HG03378 (cell line): ENCODE results near the gene BTBD19.
A peak's percentile ranks its signal among the peaks of the same experiment; 100 is the strongest.
"Not testable (repeated sequence)": the region's sequence is repeated elsewhere in the genome, so short reads cannot be mapped to it uniquely, and the experiment has no call there.

Experiments used
- ATAC-seq: cut with Tn5 transposase; IDR thresholded peaks from one replicate; pipeline ENCODE4 v1.9.1; 2021; ENCODE audit warnings: mild to moderate bottlenecking, moderate library complexity; ENCODE audit not compliant: unreplicated experiment

Gene BTBD19

DNA sequence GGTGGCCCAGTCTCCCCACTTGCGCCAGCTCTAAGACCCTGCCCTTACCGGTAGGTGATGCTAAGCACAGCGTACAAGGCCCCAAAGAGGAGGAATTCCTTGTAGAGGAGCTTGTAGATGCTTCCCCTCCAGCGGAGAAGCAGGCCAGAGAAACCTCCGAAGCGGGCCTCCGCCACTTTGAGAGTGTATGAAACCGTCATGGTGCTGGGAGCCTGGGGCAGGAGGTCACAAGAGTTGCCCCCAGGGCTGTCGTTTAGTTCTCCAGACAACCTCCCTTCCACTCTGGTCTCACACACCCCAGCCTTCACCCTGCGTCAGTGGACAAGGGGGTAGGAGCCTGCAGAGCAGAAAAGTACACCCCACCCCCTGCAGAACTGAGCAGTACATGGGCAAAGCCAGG, 20.8 kb upstream of the BTBD19 start:
- no peak for ATAC-seq

GRCh38 chr1:44788120-44788860, 20.0 kb upstream of the BTBD19 start, which contains the start of gene BEST4:
BEST4 (minus strand) TSS chr1:44788170; CDS start chr1:44787705, 465 bp downstream.
- ATAC-seq, result no peak

DNA sequence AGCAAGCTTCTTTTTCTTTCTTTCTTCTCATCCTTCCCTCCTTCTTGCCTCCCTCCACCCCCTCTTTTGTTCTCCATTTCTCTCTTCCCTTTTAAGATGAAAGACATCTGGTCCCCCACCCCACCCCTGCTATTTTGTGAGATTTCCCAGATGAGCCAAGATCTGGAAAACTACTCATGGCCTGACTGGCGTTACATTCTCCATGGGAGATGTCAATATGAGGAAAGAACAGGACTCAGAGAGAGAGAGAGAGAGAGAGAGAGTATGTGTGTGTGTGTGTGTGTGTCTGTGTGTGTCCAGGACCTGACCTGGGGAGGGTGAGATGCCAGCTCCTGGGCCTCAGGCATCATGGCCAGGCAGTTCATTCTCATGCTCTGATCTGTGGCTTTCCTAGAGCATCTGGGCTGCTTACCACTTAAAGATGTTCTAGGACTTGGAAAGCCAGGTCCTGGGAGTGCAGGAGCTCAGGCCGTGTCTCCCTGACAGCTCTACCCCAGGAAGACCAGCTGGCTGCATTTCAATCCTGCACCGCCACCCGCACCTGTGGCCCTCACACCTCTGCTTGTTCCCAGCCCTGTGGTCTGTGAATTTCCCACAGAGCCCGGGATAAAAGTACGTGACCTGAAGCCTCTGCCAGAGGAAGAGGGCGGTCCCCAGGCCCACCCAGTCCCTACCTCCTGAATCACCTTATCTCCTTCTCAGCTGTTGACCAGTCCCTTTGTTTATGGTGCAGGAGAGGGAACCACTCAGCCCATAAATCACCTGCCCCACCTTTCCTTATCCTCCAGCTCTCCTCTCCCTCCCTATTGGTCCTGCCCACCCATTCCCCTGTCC, 17.1 kb upstream of the BTBD19 start:
- ATAC-seq, result no peak

- ATAC-seq, result no peak
Observed at GRCh38 chr1:44792736-44793502, 15.4 kb upstream of the BTBD19 start.

GRCh38 chr1:44797886-44798285, 10.4 kb upstream of the BTBD19 start:
- ATAC-seq, result not testable (repeated sequence)

GRCh38 chr1:44798481-44799365, 9.6 kb upstream of the BTBD19 start:
- ATAC-seq, result no peak

GRCh38 chr1:44799770-44800584, 8.3 kb upstream of the BTBD19 start, which contains the start of gene PLK3:
PLK3 (plus strand) TSS chr1:44800377; CDS start chr1:44800464, 87 bp downstream.
- ATAC-seq, result peak; percentile 67

DNA sequence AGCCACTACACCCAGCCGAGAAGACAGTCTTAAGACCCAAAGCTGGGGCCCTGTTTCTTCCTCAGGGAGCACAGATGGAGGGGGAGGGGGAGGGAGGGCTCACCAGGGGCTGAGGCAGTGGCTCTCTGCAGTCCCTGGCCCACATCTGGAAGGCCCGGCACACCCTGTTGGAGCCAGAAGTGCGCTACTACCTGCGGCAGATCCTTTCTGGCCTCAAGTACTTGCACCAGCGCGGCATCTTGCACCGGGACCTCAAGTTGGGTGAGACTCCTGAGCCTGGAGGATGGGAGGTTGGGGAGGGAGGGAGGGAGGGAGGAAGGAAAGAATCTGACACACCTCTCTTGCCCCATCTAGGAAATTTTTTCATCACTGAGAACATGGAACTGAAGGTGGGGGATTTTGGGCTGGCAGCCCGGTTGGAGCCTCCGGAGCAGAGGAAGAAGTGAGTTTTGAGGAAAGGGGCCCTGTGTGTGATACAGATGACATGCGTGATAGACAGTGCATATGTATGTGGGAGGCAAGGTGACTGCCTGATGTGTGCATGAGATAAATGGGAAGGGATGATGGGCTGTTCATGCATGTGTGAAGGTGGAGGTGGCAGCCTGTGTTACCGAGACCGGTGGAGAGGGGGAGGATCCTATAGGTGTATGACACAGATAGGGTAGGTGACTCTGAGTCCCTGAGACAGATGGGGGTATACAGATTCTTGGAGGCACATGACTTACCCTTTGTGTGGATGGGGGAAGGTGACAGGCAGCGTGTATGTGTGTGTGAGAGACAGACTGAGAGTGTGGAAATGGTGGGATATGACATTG, 6.6 kb upstream of the BTBD19 start:
- ATAC-seq, result no peak

- no peak for ATAC-seq
Observed at GRCh38 chr1:44802306-44803061, 5.8 kb upstream of the BTBD19 start.

- no peak for ATAC-seq
Observed at GRCh38 chr1:44803062-44803311, 5.3 kb upstream of the BTBD19 start.

GRCh38 chr1:44803312-44804095, 4.8 kb upstream of the BTBD19 start:
- no peak for ATAC-seq

GRCh38 chr1:44805311-44806024, 2.9 kb upstream of the BTBD19 start:
- no peak for ATAC-seq

DNA sequence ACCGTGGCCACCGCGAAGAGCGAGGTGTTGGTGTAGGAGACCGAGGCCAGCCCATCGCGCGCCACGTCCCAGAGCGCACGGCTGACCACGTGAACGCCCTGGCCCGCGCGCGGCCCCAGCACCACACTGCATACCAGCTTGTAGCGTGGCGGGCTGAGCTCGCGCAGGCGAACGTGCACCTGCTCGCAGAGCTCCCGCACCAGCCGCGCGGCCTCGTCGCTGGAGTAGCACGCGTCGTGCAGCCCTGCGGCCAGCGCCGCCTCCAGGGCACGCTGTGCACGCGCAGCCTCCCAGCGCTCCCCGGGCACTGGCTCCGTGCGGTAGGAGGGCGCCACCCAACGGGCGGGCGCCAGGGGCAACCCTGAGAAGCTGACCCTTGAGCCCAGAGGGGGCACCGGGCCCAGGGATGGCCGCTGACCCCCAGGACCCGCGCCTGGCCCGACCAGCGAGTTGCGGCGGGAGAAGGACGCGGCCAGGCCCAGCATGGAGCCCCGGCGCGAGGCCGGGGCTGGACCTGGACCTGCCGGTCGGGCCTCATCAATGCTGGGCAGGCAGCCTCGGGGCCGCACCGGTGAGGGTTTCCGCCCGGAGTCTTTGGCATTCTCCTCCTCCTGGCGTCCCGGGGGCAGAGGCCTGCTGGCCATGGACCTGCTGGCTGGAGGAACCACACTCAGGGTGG, 2.2 kb upstream of the BTBD19 start:
- ATAC-seq, result no peak

DNA sequence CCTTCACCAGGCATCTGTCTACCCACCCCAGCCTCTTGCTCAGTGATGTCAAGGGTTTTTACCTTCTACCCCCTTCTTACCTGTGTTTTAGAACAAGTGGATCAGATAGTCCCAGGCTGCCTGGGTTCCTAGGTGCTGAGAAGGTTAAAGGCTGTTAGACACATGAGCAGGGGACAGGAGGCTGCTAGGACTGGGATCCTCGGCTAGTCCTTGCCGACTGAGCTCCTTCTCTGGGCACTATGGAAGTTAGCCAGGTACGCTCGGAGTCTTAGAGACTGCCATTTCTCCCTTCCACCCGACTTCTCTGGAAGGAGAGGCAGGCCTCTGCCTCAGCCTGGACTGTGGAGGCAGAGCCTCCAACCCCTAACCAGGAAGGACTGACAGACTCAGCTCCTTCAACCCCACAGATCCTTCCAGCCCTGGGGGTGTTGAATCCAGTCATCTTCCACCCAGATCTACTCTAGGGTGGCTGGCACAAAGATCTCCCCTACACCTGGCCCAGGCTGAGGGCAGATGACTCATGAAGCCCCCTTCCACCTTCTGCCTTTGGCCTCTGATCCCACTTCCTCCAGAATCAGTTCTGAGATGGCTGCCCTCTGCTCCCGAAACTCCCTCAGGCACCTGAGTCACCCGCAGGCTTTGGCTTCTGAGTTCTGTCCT, 1.5 kb upstream of the BTBD19 start, which contains the start of gene DYNLT4:
DYNLT4 (minus strand) TSS at position 648 of the 660 bp plus-strand sequence. CDS start 683 bp downstream, outside the sequence.
- ATAC-seq, result no peak

GRCh38 chr1:44807364-44808062, 810 bp upstream of the BTBD19 start:
- ATAC-seq, result peak; percentile 27
